ENCODE results near the gene TLR10.

The TLR10 gene

GRCh38 chr4:38730830-38731646, 51.8 kb downstream of the TLR10 start:
- DNase-seq (ENCODE audit: low read depth) = peak; percentile 97

- no peak for DNase-seq (ENCODE audit: low read depth)
Measured at GRCh38 chr4:38730493-38730829, 52.3 kb downstream of the TLR10 start.

GRCh38 chr4:38728631-38729141, 54.1 kb downstream of the TLR10 start:
- DNase-seq (ENCODE audit: low read depth) = no peak

- no peak for DNase-seq (ENCODE audit: low read depth)
Measured at GRCh38 chr4:38724475-38724808, 58.3 kb downstream of the TLR10 start.

- DNase-seq (ENCODE audit: low read depth) = no peak
Measured at GRCh38 chr4:38723726-38724474, 58.9 kb downstream of the TLR10 start.

GRCh38 chr4:38723114-38723513, 59.7 kb downstream of the TLR10 start:
- no peak for DNase-seq (ENCODE audit: low read depth)

Data from iris pigment epithelial cell (primary cell).